HS-5 (cell line): Measurements from ENCODE around the gene HDGFL2.
"Not testable (repeated sequence)": the region's sequence is repeated elsewhere in the genome, so short reads cannot be mapped to it uniquely, and the experiment has no call there.

Experiments used
- DNase-seq: peaks from one replicate; pipeline ENCODE4 v3.0.0-alpha.2; 2012; ENCODE audit warnings: low read depth

The HDGFL2 gene

GRCh38 chr19:4516939-4517300 is 44.8 kb downstream of the HDGFL2 start:
- no peak for DNase-seq

- DNase-seq: no peak
These were observed 45.5 kb downstream of the HDGFL2 start for GRCh38 chr19:4517451-4518057.

GRCh38 chr19:4518345-4519171 is 46.5 kb downstream of the HDGFL2 start, which contains the start of gene PLIN4:
TSS of gene PLIN4 (minus strand) at chr19:4518486. CDS start at chr19:4518272, 214 bp downstream.
- no peak for DNase-seq

GRCh38 chr19:4519172-4519496 is 47.0 kb downstream of the HDGFL2 start:
- DNase-seq: no peak

- no peak for DNase-seq
These were observed 47.6 kb downstream of the HDGFL2 start for GRCh38 chr19:4519521-4520277.

GRCh38 chr19:4521170-4521887 is 49.2 kb downstream of the HDGFL2 start:
- DNase-seq: no peak

GRCh38 chr19:4521888-4522242 is 49.8 kb downstream of the HDGFL2 start:
- no peak for DNase-seq

GRCh38 chr19:4522291-4523002 is 50.4 kb downstream of the HDGFL2 start:
- no peak for DNase-seq

- no peak for DNase-seq
These were observed 51.4 kb downstream of the HDGFL2 start for GRCh38 chr19:4523306-4524110.

- DNase-seq: no peak
These were observed 52.9 kb downstream of the HDGFL2 start for GRCh38 chr19:4524808-4525562.

GRCh38 chr19:4525563-4526002 is 53.5 kb downstream of the HDGFL2 start:
- no peak for DNase-seq

- DNase-seq: not testable (repeated sequence)
These were observed 55.3 kb downstream of the HDGFL2 start for GRCh38 chr19:4527377-4527776.

- no peak for DNase-seq
These were observed 56.7 kb downstream of the HDGFL2 start for GRCh38 chr19:4528843-4529242.

GRCh38 chr19:4529924-4530522 is 57.9 kb downstream of the HDGFL2 start:
- DNase-seq: no peak

- DNase-seq: no peak
These were observed 59.6 kb downstream of the HDGFL2 start for GRCh38 chr19:4531562-4532165.

- no peak for DNase-seq
These were observed 61.2 kb downstream of the HDGFL2 start for GRCh38 chr19:4533334-4533733.

GRCh38 chr19:4533835-4534424 is 61.8 kb downstream of the HDGFL2 start:
- no peak for DNase-seq

- no peak for DNase-seq
These were observed 63.0 kb downstream of the HDGFL2 start, which contains the start of gene PLIN5 for GRCh38 chr19:4534836-4535658. TSS of gene PLIN5 (minus strand) at chr19:4535224. CDS start at chr19:4534074, 1,150 bp downstream.
